Fibroblast of skin of left quadriceps (primary cell): ENCODE results near the gene NEDD4L.

Experiments used
- DNase-seq, 2 experiments: peaks; one replicate each; pipeline ENCODE4 v3.0.0-alpha.2; 2013; ENCODE audit warnings: low read depth in 2 of 2

NEDD4L gene

DNA sequence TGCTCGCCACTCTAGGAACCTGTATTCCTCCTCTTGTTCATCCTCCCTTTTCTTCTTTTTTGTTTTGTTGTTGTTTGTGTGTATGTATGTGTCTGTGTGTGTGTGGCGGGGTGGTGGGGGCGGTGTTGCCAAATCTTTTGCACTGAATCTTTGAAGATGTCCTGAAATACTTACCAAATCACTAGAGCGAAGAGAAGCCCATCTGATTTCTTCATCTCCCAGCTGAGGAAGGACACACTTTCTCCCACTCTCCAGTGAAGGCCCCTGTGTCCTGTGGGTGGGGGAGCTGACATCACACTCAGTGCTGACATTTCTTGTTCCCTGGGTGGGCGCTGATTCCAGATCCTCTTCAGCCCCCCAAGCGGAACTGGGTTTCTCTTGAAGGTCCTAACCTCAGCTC lies 74.5 kb downstream of the NEDD4L start:
- no peak for DNase-seq

DNA sequence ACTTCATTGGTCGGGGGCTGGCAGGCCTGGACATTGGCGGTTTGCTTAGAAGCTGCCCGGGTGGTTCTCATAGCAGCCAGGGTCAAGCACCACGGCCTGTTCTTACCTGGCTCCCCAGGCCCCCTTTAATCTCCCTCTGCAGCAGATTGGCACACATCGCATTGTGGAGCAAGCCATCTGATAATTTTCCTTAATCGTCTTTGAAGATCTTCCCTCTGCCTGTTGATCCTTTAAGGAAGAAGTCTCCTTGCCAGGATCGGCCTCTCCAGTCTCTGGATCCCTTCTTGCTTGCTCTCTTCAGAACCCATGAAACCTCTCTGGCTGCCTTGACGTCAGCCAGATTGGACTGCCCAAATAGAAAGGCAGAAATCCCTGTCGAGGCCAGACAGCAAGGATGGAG lies 75.8 kb downstream of the NEDD4L start:
- no peak for DNase-seq

GRCh38 chr18:58124475-58124874 lies 80.4 kb downstream of the NEDD4L start:
- no peak for DNase-seq

DNA sequence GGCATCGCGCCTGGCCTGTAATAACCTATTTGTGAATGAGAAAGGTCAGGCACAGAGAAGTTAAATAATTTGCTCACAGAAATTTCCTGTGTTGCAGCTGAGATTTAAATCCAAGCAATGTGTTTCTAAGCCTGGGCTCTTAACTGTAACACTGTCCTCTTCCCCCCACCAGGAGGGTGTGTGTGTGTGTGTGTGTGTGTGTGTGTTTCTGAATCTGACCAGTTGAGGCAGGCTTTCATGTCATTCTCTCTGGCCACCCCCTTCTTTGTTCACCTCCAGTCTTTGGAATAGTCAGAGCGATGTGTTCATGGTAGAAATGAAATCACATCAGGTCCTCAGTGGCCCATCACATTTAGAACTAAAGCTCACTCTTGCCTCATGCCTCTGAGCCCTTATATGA lies 81.2 kb downstream of the NEDD4L start:
- no peak for DNase-seq

DNA sequence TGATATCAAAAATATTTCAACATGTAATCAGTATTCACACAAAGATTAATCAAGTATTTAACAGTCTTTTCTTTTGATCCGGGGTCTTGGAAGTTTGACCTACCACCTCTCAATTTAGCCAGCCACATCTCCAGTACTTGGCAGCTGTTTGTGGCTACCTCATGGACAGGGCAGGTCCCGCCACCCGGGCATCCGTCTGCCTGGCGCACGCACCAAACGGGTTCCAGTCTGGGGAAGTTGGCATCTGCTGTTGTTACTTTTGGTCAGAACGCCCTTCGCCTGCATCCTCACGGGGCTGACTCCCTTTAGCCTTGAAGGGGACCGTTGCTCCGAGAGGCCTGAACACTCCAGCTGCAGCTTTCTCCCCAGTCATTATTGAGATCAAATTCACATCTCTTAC lies 81.7 kb downstream of the NEDD4L start:
- DNase-seq, result no peak

- no peak for DNase-seq
Measured at GRCh38 chr18:58128381-58129374, 84.7 kb downstream of the NEDD4L start.

DNA sequence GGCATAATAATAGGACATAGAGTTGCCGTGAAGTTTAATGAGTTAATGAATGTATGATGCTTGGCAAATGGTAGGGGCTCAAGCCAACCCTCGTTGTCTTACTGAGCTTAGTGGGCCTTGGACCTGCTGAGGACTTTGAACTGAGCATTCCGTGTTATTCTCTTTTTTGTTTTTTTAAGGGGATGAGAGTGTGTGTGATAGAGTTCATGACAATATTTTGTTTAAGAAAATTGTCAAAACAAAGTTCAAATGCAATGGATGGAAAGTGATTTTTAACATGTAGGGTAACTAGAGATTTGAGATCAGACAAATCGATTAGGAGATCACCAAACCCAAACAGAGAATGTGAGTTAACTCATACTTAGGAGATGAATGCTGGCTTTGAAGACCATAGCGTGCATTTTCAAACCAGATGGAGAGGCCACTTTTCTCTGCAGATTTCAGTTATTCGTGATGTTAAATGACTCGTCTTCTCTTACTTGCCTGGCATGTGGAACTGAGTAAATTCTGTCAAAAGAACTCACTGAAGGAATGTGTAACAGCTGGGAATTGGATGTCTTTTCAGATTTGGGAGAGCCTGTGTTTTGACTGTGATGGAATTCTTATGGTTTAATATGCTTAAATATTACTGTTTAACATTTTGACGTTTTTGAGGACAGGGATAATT lies 88.7 kb downstream of the NEDD4L start:
- DNase-seq, result no peak

DNA sequence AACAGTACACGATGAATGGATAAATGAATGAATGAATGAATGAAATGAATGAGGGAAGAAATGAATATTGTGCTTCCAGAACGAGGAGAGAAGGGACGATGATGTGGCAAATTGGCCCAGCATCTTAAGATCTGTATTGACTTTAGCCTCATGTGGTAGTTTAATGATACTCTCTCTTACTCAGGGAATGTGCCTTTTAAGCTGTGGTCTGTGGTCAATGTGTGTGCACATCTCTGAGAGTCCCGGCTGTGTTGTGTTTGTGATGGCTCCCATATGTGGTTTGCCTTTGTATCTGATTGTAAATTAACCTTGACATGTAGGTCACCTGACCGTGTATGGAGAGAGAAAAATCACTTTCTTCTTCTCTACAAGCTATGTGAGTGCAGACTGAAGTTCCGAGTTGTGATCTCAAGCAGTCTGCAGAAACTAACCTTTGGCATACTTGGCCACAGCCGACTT lies 91.2 kb downstream of the NEDD4L start:
- peak; percentile 68 to 69 for DNase-seq

- DNase-seq, result peak in 1 of 2 experiments; percentile 24
Measured at GRCh38 chr18:58135701-58136331, 91.8 kb downstream of the NEDD4L start.

- no peak for DNase-seq
Measured at GRCh38 chr18:58136879-58137278, 92.9 kb downstream of the NEDD4L start.

DNA sequence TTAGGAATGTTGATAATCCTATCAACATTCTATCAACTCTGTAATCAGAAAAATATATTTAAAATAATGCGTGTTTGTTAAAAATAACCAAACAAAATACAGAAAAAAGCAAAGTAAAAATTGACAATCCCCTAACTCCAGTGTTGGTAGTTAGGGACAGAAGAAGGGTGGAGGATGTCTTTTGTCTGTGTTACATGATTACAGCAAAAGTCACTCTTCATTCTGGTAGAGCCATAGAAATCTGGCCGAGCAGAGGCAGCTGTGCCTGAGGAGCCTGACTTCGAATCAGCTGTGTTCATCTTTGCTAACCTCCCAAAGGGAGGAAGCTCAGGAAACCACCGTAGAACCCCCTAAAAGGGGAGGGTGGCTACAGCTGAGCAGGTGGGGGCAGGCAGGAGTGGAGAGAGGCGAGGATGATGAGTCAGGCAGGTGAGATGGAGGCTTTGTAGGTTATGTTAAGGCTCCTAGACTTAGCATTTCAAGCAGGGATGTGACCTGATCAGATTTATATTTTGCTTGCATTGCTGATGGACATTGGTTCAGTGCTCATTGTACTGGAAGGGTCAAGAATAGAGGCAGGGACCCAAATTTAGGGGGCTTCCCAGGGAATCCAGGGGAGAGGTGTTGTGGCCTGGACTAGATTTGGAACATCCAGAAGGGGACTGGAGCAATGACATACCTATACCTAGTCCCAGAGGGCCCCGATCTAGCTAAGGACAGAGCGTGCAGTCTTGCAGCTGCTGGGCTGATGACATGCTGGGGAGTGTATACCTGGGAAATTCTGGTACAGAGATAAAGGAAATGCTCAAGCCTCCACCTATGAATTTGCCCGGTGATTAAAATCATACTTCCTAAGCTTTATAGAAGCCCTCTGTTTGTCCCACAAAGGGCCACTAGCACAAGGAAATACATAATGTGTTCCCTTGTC lies 95.7 kb downstream of the NEDD4L start:
- DNase-seq, result no peak

DNA sequence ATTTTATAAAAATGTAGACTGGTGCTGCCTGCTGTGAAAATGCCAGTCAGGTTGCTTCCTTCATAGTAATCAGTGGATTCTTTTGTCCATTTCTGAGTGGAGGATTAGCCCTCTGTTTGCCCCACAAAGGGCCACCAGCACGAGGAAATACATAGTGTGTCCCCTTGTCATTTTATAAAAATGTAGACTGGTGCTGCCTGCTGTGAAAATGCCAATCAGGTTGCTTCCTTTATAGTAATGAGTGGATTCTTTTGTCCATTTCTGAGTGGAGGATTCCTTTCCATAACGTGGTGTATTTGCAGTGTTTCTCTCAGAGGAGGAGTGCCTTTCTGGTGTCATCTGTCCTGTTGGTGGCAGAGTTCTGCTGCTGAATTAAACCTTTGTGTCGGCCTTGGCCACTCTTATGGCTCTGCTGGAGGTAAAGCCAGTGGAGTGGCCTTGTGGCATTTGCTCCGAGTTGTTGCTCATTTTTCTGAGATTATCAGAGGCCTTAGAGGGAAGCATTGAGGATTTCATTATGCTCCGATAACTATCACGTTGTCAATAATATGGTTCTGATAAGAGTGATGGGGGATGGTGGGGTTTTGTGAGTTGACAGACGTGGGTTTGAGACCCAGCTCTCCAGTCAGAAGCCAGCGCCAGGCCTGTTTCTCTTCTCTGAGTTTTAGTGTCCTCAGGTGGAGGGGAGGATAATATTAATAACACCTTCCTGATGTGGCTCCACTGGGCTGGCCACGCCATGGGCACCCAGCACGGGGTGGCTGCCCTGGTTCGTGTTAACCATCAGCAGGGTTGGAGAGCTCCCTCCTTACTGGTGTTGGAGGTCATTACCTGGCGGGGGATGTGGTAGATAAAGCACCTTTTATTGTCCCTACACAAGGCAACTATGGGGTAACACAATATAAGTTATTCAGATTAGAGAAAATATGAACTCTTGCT lies 96.6 kb downstream of the NEDD4L start:
- no peak for DNase-seq

GRCh38 chr18:58143386-58143785 lies 99.4 kb downstream of the NEDD4L start:
- DNase-seq, result no peak

- DNase-seq, result no peak
Measured at GRCh38 chr18:58144106-58144505, 100.1 kb downstream of the NEDD4L start.

GRCh38 chr18:58144671-58145285 lies 100.8 kb downstream of the NEDD4L start:
- no peak for DNase-seq

DNA sequence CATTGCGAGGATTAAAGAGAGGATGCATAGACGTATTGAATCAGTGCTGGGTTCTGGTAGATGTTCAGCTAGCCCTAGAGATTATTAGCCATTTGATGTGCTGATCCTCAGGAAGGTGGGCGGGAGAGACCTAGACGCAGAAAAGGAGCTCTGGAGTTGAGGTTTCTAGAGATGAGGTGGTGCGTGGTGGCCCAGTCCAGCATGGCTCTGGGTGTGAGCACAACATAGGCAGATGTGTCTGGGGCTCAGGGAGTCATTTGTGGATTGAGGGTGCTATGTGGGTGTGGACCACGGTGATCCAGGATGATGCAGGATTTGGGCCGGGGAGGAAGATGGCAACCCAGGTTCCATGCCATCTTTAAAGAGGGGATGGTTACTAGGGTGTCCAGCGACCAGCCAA lies 102.1 kb downstream of the NEDD4L start:
- DNase-seq, result no peak

GRCh38 chr18:58148954-58149471 lies 105.0 kb downstream of the NEDD4L start:
- no peak for DNase-seq

DNA sequence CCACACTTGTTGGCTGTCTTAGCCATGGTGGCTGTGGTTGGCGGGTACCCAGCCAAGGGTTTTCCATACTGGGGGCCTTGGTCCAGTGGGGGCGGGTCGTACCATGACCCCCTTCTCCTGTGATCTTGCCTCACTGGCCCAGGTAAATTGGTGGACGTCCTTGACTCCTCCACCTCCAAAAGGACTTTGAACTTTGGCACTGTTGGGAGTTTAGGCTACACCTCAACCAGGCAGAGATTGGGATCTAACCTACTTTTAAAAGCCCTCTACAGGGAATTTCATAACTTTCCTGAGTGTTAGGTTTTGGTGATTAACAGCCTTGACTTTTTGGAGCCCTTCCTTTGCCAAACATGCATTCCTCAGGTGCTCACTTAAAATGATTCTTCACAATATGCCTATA lies 106.7 kb downstream of the NEDD4L start:
- DNase-seq, result no peak

DNA sequence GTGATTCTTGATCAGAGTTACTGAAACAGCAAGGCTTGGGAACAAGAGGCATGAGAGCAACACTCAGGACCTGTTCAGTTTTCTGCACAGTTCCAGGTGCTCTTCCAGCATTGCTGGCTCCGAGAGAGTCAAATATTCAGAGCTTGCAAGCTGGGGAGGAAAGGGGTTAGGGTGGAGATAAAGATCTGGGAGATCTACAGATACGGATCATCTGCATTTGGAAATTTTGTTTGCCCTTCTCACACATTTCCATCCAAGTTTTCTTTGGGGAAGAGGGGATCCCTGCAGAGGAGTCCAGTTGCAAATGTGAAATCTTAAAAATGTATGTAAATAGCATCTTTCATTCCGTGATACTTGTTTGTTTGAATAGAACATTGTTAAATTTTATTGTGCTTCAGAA lies 108.2 kb downstream of the NEDD4L start:
- DNase-seq, result no peak

- DNase-seq, result no peak
Measured at GRCh38 chr18:58152891-58153290, 108.9 kb downstream of the NEDD4L start.
